K562 (cell line): Measurements from ENCODE around the gene UNC5C.

Source experiments
- CTCF ChIP-seq, 3 experiments: IDR thresholded peaks in 2 of 3; conservative IDR thresholded peaks in 1 of 3; 2 replicates each; pipeline ENCODE4 v1.5.1; 2011 to 2012; ENCODE audit warnings: low read length in 3 of 3, mild to moderate bottlenecking in 3 of 3, control low read depth in 2 of 3, improper control_type of control experiment in 1 of 3, inconsistent platforms in 1 of 3, low read depth in 1 of 3, mixed read lengths in 1 of 3, moderate library complexity in 1 of 3; ENCODE audit not compliant: insufficient read depth in 2 of 3
- HMGXB4 ChIP-seq: sonication (generic); formaldehyde crosslinking; IDR thresholded peaks from 2 replicates; pipeline ENCODE4 v1.8.1; 2023; ENCODE audit warnings: mild to moderate bottlenecking, missing genetic modification reagents
- MAX ChIP-seq: sonication (generic); formaldehyde crosslinking; IDR thresholded peaks from 2 replicates; pipeline ENCODE4 v1.9.0; 2022; ENCODE audit warnings: mild to moderate bottlenecking, missing genetic modification reagents
- RHOXF2B ChIP-seq: fragments of 250-450 bp; sonication (Bioruptor Pico); conservative IDR thresholded peaks from 2 replicates; pipeline ENCODE4 v1.5.1; 2021
- SP1 ChIP-seq: sonication (generic); formaldehyde crosslinking; IDR thresholded peaks from 2 replicates; pipeline ENCODE4 v1.8.1; 2022; ENCODE audit warnings: mild to moderate bottlenecking, missing genetic modification reagents
- STAT6 ChIP-seq: sonication (generic); formaldehyde crosslinking; IDR thresholded peaks from 2 replicates; pipeline ENCODE4 v1.8.1; 2023; ENCODE audit warnings: mild to moderate bottlenecking, missing genetic modification reagents
- TCF7L2 ChIP-seq: fragments of 150-350 bp; IDR thresholded peaks from 2 replicates; pipeline ENCODE4 v1.6.1; 2016; ENCODE audit warnings: low read depth, mild to moderate bottlenecking, low read length, moderate library complexity
- ZNF707 ChIP-seq: fragments of 250-450 bp; sonication (Bioruptor Pico); conservative IDR thresholded peaks from 2 replicates; pipeline ENCODE4 v1.8.0; 2022; ENCODE audit warnings: inconsistent platforms, mild to moderate bottlenecking, moderate library complexity

GRCh38 chr4:95198961-95199360, 349.8 kb downstream of the UNC5C start:
- TF ChIP-seq MAX (CRISPR knock-in tag) (no peak), SP1 (CRISPR knock-in tag) (no peak), STAT6 (CRISPR knock-in tag) (no peak), TCF7L2 (no peak), RHOXF2B (CRISPR knock-in tag) (no peak), CTCF (IDR thresholded peaks at IDR 0.05 in 2 of 3, conservative IDR thresholded peaks at IDR 0.05 in 1 of 3; ENCODE audit: insufficient read depth in 2 of 3, low read depth in 1 of 3, low read length in 3 of 3) (no peak), HMGXB4 (CRISPR knock-in tag) (no peak), ZNF707 (no peak)
